ENCODE data around the gene PRDM16.

PRDM16 gene

GRCh38 chr1:3068564-3069431, at the start of gene PRDM16:
PRDM16 (plus strand) TSS chr1:3069203; CDS start chr1:3069260, 57 bp downstream.
- H3F3A ChIP-seq (ENCODE audit: low read depth): no peaks in the 10 kb centered on the region
- H3K27me3 ChIP-seq (ENCODE audit: insufficient read depth, low read length, poor library complexity, severe bottlenecking): no peaks in the 10 kb centered on the region
- peaks cover 74% of the 10 kb centered on the region for H3K79me2 ChIP-seq (ENCODE audit: insufficient read depth, low read length)
- H3K4me1 ChIP-seq (ENCODE audit: insufficient read depth, low read length, poor library complexity, severe bottlenecking): peaks cover 28% of the 10 kb centered on the region
- peaks cover 24% of the 10 kb centered on the region for H4K20me1 ChIP-seq (ENCODE audit: insufficient read depth, low read length, poor library complexity, severe bottlenecking)
- peak within 1 kb of the TSS; percentile 92 for H2AFZ ChIP-seq (ENCODE audit: low read length)
- TF ChIP-seq CTCF (conservative IDR thresholded peaks at IDR 0.05; ENCODE audit: low read length) (no peak), EZH2phosphoT487 (IDR thresholded peaks at IDR 0.05; ENCODE audit: borderline replicate concordance) (no peak)
- H3K9ac ChIP-seq (ENCODE audit: low read depth, low read length, poor library complexity, severe bottlenecking): peak within 1 kb of the TSS; percentile 89
- no peaks in the 10 kb centered on the region for H3K9me3 ChIP-seq (ENCODE audit: insufficient read depth, low read depth, low read length)
- H3K4me2 ChIP-seq (ENCODE audit: low read depth, low read length, poor library complexity, severe bottlenecking): peak within 1 kb of the TSS; percentile 81
- no peaks in the 10 kb centered on the region for H3K36me3 ChIP-seq (ENCODE audit: insufficient read depth, low read length)
- H3K9me2 ChIP-seq (replicated peaks; ENCODE audit: low read depth, low read length): no peaks in the 10 kb centered on the region
- H3K4me3 ChIP-seq (ENCODE audit: low read length, poor library complexity, severe bottlenecking): peak within 1 kb of the TSS; percentile 92

- Histone ChIP-seq H3K79me2 (ENCODE audit: insufficient read depth, low read length) (no peaks in the 10 kb centered on the region), H3K9me3 (ENCODE audit: insufficient read depth, low read depth, low read length) (no peaks in the 10 kb centered on the region), H3K27me3 (ENCODE audit: insufficient read depth, low read length, poor library complexity, severe bottlenecking) (no peaks in the 10 kb centered on the region), H3K9me2 (replicated peaks; ENCODE audit: low read depth, low read length) (no peaks in the 10 kb centered on the region), H4K20me1 (ENCODE audit: insufficient read depth, low read length, poor library complexity, severe bottlenecking) (no peaks in the 10 kb centered on the region), H3K9ac (ENCODE audit: low read depth, low read length, poor library complexity, severe bottlenecking) (no peak overlapping the region), H2AFZ (ENCODE audit: low read length) (no peak overlapping the region), H3F3A (ENCODE audit: low read depth) (no peaks in the 10 kb centered on the region), H3K36me3 (ENCODE audit: insufficient read depth, low read length) (no peaks in the 10 kb centered on the region), H3K4me1 (ENCODE audit: insufficient read depth, low read length, poor library complexity, severe bottlenecking) (no peaks in the 10 kb centered on the region), H3K4me3 (ENCODE audit: low read length, poor library complexity, severe bottlenecking) (no peak overlapping the region), H3K4me2 (ENCODE audit: low read depth, low read length, poor library complexity, severe bottlenecking) (no peak overlapping the region)
- TF ChIP-seq EZH2phosphoT487 (IDR thresholded peaks at IDR 0.05; ENCODE audit: borderline replicate concordance): no peak
- TF ChIP-seq CTCF (conservative IDR thresholded peaks at IDR 0.05; ENCODE audit: low read length): no peak
Observed at GRCh38 chr1:3019516-3020051, 49.4 kb upstream of the PRDM16 start.

- Histone ChIP-seq H3K9me2 (replicated peaks; ENCODE audit: low read depth, low read length) (no peaks in the 10 kb centered on the region), H3K27me3 (ENCODE audit: insufficient read depth, low read length, poor library complexity, severe bottlenecking) (no peaks in the 10 kb centered on the region), H4K20me1 (ENCODE audit: insufficient read depth, low read length, poor library complexity, severe bottlenecking) (no peaks in the 10 kb centered on the region), H2AFZ (ENCODE audit: low read length) (no peak overlapping the region), H3K36me3 (ENCODE audit: insufficient read depth, low read length) (no peaks in the 10 kb centered on the region), H3K9ac (ENCODE audit: low read depth, low read length, poor library complexity, severe bottlenecking) (no peak overlapping the region), H3K4me3 (ENCODE audit: low read length, poor library complexity, severe bottlenecking) (no peak overlapping the region), H3K4me2 (ENCODE audit: low read depth, low read length, poor library complexity, severe bottlenecking) (no peak overlapping the region), H3F3A (ENCODE audit: low read depth) (no peaks in the 10 kb centered on the region), H3K79me2 (ENCODE audit: insufficient read depth, low read length) (no peaks in the 10 kb centered on the region), H3K4me1 (ENCODE audit: insufficient read depth, low read length, poor library complexity, severe bottlenecking) (no peaks in the 10 kb centered on the region), H3K9me3 (ENCODE audit: insufficient read depth, low read depth, low read length) (no peaks in the 10 kb centered on the region)
- TF ChIP-seq EZH2phosphoT487 (IDR thresholded peaks at IDR 0.05; ENCODE audit: borderline replicate concordance) (no peak), CTCF (conservative IDR thresholded peaks at IDR 0.05; ENCODE audit: low read length) (no peak)
Observed at GRCh38 chr1:3020263-3020909, 48.6 kb upstream of the PRDM16 start.
